ENCODE data around the gene DLAT. TPM values are rescaled to one million over a fixed set of nuclear protein-coding genes. Genes with fewer than 3 reads are reported as not detected.

Gene DLAT
- total RNA-seq, 1 experiment from 2014 or later = 75.9 TPM

DNA sequence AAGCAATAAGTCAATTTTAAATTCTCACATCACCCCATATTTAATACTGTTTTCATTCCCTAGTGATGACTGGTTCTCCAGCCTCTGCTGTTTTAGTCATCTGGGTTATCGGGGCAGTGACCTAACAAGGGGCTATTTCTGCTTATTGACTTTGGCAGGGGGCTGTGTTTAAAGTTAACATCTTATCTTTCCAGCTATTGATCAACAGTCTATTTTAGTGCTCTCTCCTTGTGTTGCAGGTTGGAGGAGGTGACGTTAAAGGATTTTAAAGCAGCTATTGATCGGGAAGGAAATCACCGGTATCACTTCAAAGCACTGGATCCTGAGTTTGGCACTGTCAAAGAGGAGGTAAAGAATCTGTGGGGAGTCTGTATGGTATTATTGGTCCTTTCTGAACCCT is 7.7 kb upstream of the DLAT start:
- ChIA-PET POLR2A (no interaction called here), CTCF (no interaction called here)
- no peak for ATAC-seq

DNA sequence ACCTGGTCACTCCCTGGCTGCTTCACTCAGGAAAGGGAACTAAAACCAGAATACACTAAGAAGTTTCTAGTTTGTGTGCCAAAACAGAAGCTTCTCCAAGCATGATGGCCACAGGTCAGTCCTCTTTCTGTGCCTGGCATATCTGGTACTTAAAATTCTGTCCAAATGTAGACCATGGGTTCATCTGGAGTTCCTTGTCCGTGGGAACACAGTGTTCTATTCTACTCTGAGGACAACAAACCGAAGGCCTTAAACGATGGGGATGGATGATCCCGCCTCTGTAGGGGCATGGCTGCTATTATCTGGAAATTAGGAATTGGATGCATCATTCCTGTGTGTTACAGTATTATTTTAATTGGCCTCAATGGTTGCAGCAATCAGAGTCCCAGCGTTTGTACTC is 6.1 kb upstream of the DLAT start:
- BruUV-seq (replicated peaks) = no TSS peak
- intact Hi-C loops (cut with micrococcal nuclease; ENCODE audit: unreplicated experiment) (no loop called here), in situ Hi-C loops (cut with HindIII; ENCODE audit: low pct_unique_long_range_greater_than_20kb, low sequenced_read_pairs) (no loop called here)
- no peaks in the 10 kb centered on the region for H3K36me3 ChIP-seq (ENCODE audit: control insufficient read depth, insufficient read depth, low read length)
- H3K4me1 ChIP-seq (ENCODE audit: control insufficient read depth, insufficient read depth, low read length) = peaks cover 6% of the 10 kb centered on the region
- POLR2A ChIA-PET = no interaction called here
- no peak for ATAC-seq
- no peak for DNase-seq (ENCODE audit: low read depth, low spot score)
- CTCF ChIA-PET = no interaction called here
- TF ChIP-seq SIN3A (IDR thresholded peaks at IDR 0.05; ENCODE audit: borderline replicate concordance, insufficient read depth, low read depth, low read length) = no peak
- TF ChIP-seq, protein P1, sequence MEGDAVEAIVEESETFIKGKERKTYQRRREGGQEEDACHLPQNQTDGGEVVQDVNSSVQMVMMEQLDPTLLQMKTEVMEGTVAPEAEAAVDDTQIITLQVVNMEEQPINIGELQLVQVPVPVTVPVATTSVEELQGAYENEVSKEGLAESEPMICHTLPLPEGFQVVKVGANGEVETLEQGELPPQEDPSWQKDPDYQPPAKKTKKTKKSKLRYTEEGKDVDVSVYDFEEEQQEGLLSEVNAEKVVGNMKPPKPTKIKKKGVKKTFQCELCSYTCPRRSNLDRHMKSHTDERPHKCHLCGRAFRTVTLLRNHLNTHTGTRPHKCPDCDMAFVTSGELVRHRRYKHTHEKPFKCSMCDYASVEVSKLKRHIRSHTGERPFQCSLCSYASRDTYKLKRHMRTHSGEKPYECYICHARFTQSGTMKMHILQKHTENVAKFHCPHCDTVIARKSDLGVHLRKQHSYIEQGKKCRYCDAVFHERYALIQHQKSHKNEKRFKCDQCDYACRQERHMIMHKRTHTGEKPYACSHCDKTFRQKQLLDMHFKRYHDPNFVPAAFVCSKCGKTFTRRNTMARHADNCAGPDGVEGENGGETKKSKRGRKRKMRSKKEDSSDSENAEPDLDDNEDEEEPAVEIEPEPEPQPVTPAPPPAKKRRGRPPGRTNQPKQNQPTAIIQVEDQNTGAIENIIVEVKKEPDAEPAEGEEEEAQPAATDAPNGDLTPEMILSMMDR (IDR thresholded peaks at IDR 0.05) = no peak
- TF ChIP-seq, protein P2, sequence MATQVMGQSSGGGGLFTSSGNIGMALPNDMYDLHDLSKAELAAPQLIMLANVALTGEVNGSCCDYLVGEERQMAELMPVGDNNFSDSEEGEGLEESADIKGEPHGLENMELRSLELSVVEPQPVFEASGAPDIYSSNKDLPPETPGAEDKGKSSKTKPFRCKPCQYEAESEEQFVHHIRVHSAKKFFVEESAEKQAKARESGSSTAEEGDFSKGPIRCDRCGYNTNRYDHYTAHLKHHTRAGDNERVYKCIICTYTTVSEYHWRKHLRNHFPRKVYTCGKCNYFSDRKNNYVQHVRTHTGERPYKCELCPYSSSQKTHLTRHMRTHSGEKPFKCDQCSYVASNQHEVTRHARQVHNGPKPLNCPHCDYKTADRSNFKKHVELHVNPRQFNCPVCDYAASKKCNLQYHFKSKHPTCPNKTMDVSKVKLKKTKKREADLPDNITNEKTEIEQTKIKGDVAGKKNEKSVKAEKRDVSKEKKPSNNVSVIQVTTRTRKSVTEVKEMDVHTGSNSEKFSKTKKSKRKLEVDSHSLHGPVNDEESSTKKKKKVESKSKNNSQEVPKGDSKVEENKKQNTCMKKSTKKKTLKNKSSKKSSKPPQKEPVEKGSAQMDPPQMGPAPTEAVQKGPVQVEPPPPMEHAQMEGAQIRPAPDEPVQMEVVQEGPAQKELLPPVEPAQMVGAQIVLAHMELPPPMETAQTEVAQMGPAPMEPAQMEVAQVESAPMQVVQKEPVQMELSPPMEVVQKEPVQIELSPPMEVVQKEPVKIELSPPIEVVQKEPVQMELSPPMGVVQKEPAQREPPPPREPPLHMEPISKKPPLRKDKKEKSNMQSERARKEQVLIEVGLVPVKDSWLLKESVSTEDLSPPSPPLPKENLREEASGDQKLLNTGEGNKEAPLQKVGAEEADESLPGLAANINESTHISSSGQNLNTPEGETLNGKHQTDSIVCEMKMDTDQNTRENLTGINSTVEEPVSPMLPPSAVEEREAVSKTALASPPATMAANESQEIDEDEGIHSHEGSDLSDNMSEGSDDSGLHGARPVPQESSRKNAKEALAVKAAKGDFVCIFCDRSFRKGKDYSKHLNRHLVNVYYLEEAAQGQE (IDR thresholded peaks at IDR 0.05; ENCODE audit: insufficient read depth in 1 of 2, low read depth in 2 of 2, low read length in 1 of 2) = no peak
- TF ChIP-seq TCF7L2 (IDR thresholded peaks at IDR 0.05; ENCODE audit: low read depth, low read length) = no peak
- no peak overlapping the region for H3K27ac ChIP-seq (ENCODE audit: low read length)
- no peaks in the 10 kb centered on the region for H3K27me3 ChIP-seq (ENCODE audit: control insufficient read depth, insufficient read depth, low read length)
- H3K4me3 ChIP-seq (ENCODE audit: low read depth in 2 of 2, low read length in 2 of 2) = no peak overlapping the region
- H3K9me3 ChIP-seq (ENCODE audit: control insufficient read depth, insufficient read depth, low read depth, low read length) = no peaks in the 10 kb centered on the region

More for the DNA sequence above, 7.7 kb upstream of the DLAT start:
- Histone ChIP-seq H3K27me3 (ENCODE audit: control insufficient read depth, insufficient read depth, low read length) (no peaks in the 10 kb centered on the region), H3K4me1 (ENCODE audit: control insufficient read depth, insufficient read depth, low read length) (no peaks in the 10 kb centered on the region), H3K27ac (ENCODE audit: low read length) (no peak overlapping the region), H3K36me3 (ENCODE audit: control insufficient read depth, insufficient read depth, low read length) (no peaks in the 10 kb centered on the region), H3K9me3 (ENCODE audit: control insufficient read depth, insufficient read depth, low read depth, low read length) (no peaks in the 10 kb centered on the region), H3K4me3 (ENCODE audit: low read depth in 2 of 2, low read length in 2 of 2) (no peak overlapping the region)
- TF ChIP-seq, protein P1 (IDR thresholded peaks at IDR 0.05) = no peak
- no peak for TF ChIP-seq TCF7L2 (IDR thresholded peaks at IDR 0.05; ENCODE audit: low read depth, low read length)
- TF ChIP-seq, protein P2 (IDR thresholded peaks at IDR 0.05; ENCODE audit: insufficient read depth in 1 of 2, low read depth in 2 of 2, low read length in 1 of 2) = no peak
- intact Hi-C loops (cut with micrococcal nuclease; ENCODE audit: unreplicated experiment) (no loop called here), in situ Hi-C loops (cut with HindIII; ENCODE audit: low pct_unique_long_range_greater_than_20kb, low sequenced_read_pairs) (no loop called here)
- BruUV-seq (replicated peaks) = no TSS peak
- DNase-seq (ENCODE audit: low read depth, low spot score) = no peak
